ENCODE results near the gene AGBL4.

AGBL4 gene

GRCh38 chr1:49622877-49623276 lies 400.9 kb downstream of the AGBL4 start:
- TF ChIP-seq POLR2A (IDR thresholded peaks at IDR 0.05; ENCODE audit: low read depth, low read length) = no peak
- FAIRE-seq (no peak), DNase-seq (ENCODE audit: insufficient read length, low spot score) (no peak)

- no peak for FAIRE-seq
These were observed 417.7 kb downstream of the AGBL4 start for GRCh38 chr1:49606082-49606481.

GRCh38 chr1:49597436-49597835 lies 426.3 kb downstream of the AGBL4 start:
- DNase-seq (ENCODE audit: insufficient read length, low spot score) (no peak), FAIRE-seq (no peak)

More at GRCh38 chr1:49606082-49606481, 417.7 kb downstream of the AGBL4 start:
- no peak for TF ChIP-seq POLR2A (IDR thresholded peaks at IDR 0.05; ENCODE audit: low read depth, low read length)
- no peak for DNase-seq (ENCODE audit: insufficient read length, low spot score)

GRCh38 chr1:49576327-49576901 lies 447.3 kb downstream of the AGBL4 start:
- no peak for TF ChIP-seq POLR2A (IDR thresholded peaks at IDR 0.05; ENCODE audit: low read depth, low read length)
- DNase-seq (ENCODE audit: insufficient read length, low spot score) (no peak), FAIRE-seq (no peak)

More at GRCh38 chr1:49597436-49597835, 426.3 kb downstream of the AGBL4 start:
- no peak for TF ChIP-seq POLR2A (IDR thresholded peaks at IDR 0.05; ENCODE audit: low read depth, low read length)

- no peak for FAIRE-seq
- DNase-seq (ENCODE audit: insufficient read length, low spot score) = no peak
- no peak for TF ChIP-seq POLR2A (IDR thresholded peaks at IDR 0.05; ENCODE audit: low read depth, low read length)
These were observed 467.0 kb downstream of the AGBL4 start for GRCh38 chr1:49556676-49557234.

- no peak for DNase-seq (ENCODE audit: insufficient read length, low spot score)
- FAIRE-seq = no peak
- no peak for TF ChIP-seq POLR2A (IDR thresholded peaks at IDR 0.05; ENCODE audit: low read depth, low read length)
These were observed 471.7 kb downstream of the AGBL4 start for GRCh38 chr1:49552101-49552500.

GRCh38 chr1:49544615-49545014 lies 479.1 kb downstream of the AGBL4 start:
- TF ChIP-seq POLR2A (IDR thresholded peaks at IDR 0.05; ENCODE audit: low read depth, low read length) = no peak
- DNase-seq (ENCODE audit: insufficient read length, low spot score) (no peak), FAIRE-seq (no peak)

GRCh38 chr1:49541096-49541752 lies 482.5 kb downstream of the AGBL4 start:
- no peak for TF ChIP-seq POLR2A (IDR thresholded peaks at IDR 0.05; ENCODE audit: low read depth, low read length)
- FAIRE-seq = no peak
- DNase-seq (ENCODE audit: insufficient read length, low spot score) = no peak

- no peak for FAIRE-seq
- no peak for DNase-seq (ENCODE audit: insufficient read length, low spot score)
- no peak for TF ChIP-seq POLR2A (IDR thresholded peaks at IDR 0.05; ENCODE audit: low read depth, low read length)
These were observed 496.0 kb downstream of the AGBL4 start for GRCh38 chr1:49527606-49528305.

GRCh38 chr1:49526672-49527071 lies 497.1 kb downstream of the AGBL4 start:
- FAIRE-seq (no peak), DNase-seq (ENCODE audit: insufficient read length, low spot score) (no peak)
- TF ChIP-seq POLR2A (IDR thresholded peaks at IDR 0.05; ENCODE audit: low read depth, low read length) = no peak

GRCh38 chr1:49523764-49524163 lies 500.0 kb downstream of the AGBL4 start:
- TF ChIP-seq POLR2A (IDR thresholded peaks at IDR 0.05; ENCODE audit: low read depth, low read length) = no peak
- FAIRE-seq = no peak
- no peak for DNase-seq (ENCODE audit: insufficient read length, low spot score)

GRCh38 chr1:49466961-49467360 lies 556.8 kb downstream of the AGBL4 start:
- FAIRE-seq = no peak
- no peak for TF ChIP-seq POLR2A (IDR thresholded peaks at IDR 0.05; ENCODE audit: low read depth, low read length)
- no peak for DNase-seq (ENCODE audit: insufficient read length, low spot score)

GRCh38 chr1:49465486-49466185 lies 558.1 kb downstream of the AGBL4 start:
- no peak for TF ChIP-seq POLR2A (IDR thresholded peaks at IDR 0.05; ENCODE audit: low read depth, low read length)
- FAIRE-seq (no peak), DNase-seq (ENCODE audit: insufficient read length, low spot score) (no peak)

- no peak for FAIRE-seq
- no peak for DNase-seq (ENCODE audit: insufficient read length, low spot score)
- TF ChIP-seq POLR2A (IDR thresholded peaks at IDR 0.05; ENCODE audit: low read depth, low read length) = no peak
These were observed 575.6 kb downstream of the AGBL4 start for GRCh38 chr1:49448200-49448599.

All from H54 (cell line).